PC-3 (cell line): ENCODE data around the gene PFKL. TPM values are rescaled to one million over a fixed set of nuclear protein-coding genes. Genes with fewer than 3 reads are reported as not detected.

Experiments used
- ATAC-seq: fragments of 200-7000 bp; cut with Tn5 transposase; 2 replicates; pipeline ENCODE4 v1.9.1; 2020; ENCODE audit warnings: mild to moderate bottlenecking, moderate library complexity
- BruUV-seq: library from RNA; stranded (reverse); fragments of 400-500 nt; replicated peaks from 2 replicates; lab custom pipeline; 2021; lab: Mats Ljungman, UMichigan
- CTCF ChIA-PET: fragments of 300-600 bp; sonication (Branson Sonifier 250); formaldehyde crosslinking; loops from one replicate; lab custom pipeline; 2022; ENCODE audit warnings: antibody characterized with exemption; lab: Charles Lee
- POLR2A ChIA-PET: fragments of 300-600 bp; sonication (Branson Sonifier 250); formaldehyde crosslinking; loops from one replicate; lab custom pipeline; 2022; ENCODE audit warnings: antibody characterized with exemption; ENCODE audit not compliant: unreplicated experiment; lab: Charles Lee
- DNase-seq: peaks from one replicate; pipeline ENCODE4 v3.0.0-alpha.2; 2015
- H2AFZ ChIP-seq: fragments of 300-600 bp; sonication (generic); 2 replicates; pipeline ENCODE4 v1.6.0; 2016; ENCODE audit warnings: antibody characterized with exemption, low read length
- H3F3A ChIP-seq: fragments of 300-600 bp; sonication (generic); one replicate; pipeline ENCODE4 v1.6.0; 2017; ENCODE audit warnings: antibody characterized with exemption, low read length, control low read depth, mild to moderate bottlenecking; ENCODE audit not compliant: unreplicated experiment
- H3K27ac ChIP-seq: fragments of 300-600 bp; sonication (generic); 2 replicates; pipeline ENCODE4 v1.5.1; 2016; ENCODE audit warnings: mild to moderate bottlenecking, low read length
- H3K27me3 ChIP-seq: fragments of 300-600 bp; sonication (generic); 2 replicates; pipeline ENCODE4 v1.6.1; 2016; ENCODE audit warnings: low read length, mixed read lengths
- H3K36me3 ChIP-seq: fragments of 300-600 bp; sonication (generic); 2 replicates; pipeline ENCODE4 v1.6.1; 2016; ENCODE audit warnings: low read depth, mixed run types, low read length, mixed read lengths
- H3K4me1 ChIP-seq: fragments of 300-600 bp; sonication (generic); 2 replicates; pipeline ENCODE4 v1.5.1; 2016; ENCODE audit warnings: low read length; ENCODE audit not compliant: insufficient read depth
- H3K4me2 ChIP-seq: fragments of 300-600 bp; sonication (generic); 2 replicates; pipeline ENCODE4 v1.6.0; 2016; ENCODE audit warnings: low read length
- H3K4me3 ChIP-seq: fragments of 300-600 bp; sonication (generic); 2 replicates; pipeline ENCODE4 v1.5.1; 2016; ENCODE audit warnings: mild to moderate bottlenecking, low read length, mixed read lengths
- H3K79me2 ChIP-seq: fragments of 300-600 bp; sonication (generic); 2 replicates; pipeline ENCODE4 v1.6.1; 2017; ENCODE audit warnings: low read length, mixed read lengths
- H3K9ac ChIP-seq: fragments of 300-600 bp; sonication (generic); 2 replicates; pipeline ENCODE4 v1.6.0; 2016; ENCODE audit warnings: mild to moderate bottlenecking, low read length
- H3K9me2 ChIP-seq: fragments of 300-600 bp; sonication (generic); replicated peaks from 2 replicates; pipeline ENCODE4 v1.6.1; 2016; ENCODE audit warnings: mixed run types, low read length, mixed read lengths
- H3K9me3 ChIP-seq: fragments of 300-600 bp; sonication (generic); 2 replicates; pipeline ENCODE4 v1.6.1; 2016; ENCODE audit warnings: low read length, mixed read lengths
- H4K20me1 ChIP-seq: fragments of 300-600 bp; sonication (generic); 2 replicates; pipeline ENCODE4 v1.6.1; 2016; ENCODE audit warnings: low read length, mixed read lengths
- EZH2 ChIP-seq: fragments of 300-600 bp; sonication (generic); IDR thresholded peaks from one replicate; pipeline ENCODE4 v1.6.1; 2017; ENCODE audit warnings: antibody characterized with exemption, mild to moderate bottlenecking, low read length; ENCODE audit not compliant: unreplicated experiment
- EZH2phosphoT487 ChIP-seq: fragments of 300-600 bp; sonication (generic); IDR thresholded peaks from 2 replicates; pipeline ENCODE4 v1.6.1; 2018; ENCODE audit warnings: mild to moderate bottlenecking, antibody characterized with exemption, low read length, borderline replicate concordance
- intact Hi-C: fragments of 100-400 bp; cut with micrococcal nuclease; formaldehyde crosslinking; loops from 2 replicates; pipeline ENCODE4 v1.9.0; 2023
- total RNA-seq: library from RNA; depleted of rRNA; stranded (reverse); fragments of >200 nt; gene quantifications from 2 replicates; pipeline ENCODE4 v1.2.3, GENCODE V29; 2014
- TF ChIP-seq, protein P1 (sequence below): fragments of 300-600 bp; sonication (generic); conservative IDR thresholded peaks from 2 replicates; pipeline ENCODE4 v1.5.1; 2017; ENCODE audit warnings: antibody characterized with exemption, low read depth, mild to moderate bottlenecking, low read length

PFKL gene
- total RNA-seq, 1 experiment from 2014 or later, result 223 TPM

DNA sequence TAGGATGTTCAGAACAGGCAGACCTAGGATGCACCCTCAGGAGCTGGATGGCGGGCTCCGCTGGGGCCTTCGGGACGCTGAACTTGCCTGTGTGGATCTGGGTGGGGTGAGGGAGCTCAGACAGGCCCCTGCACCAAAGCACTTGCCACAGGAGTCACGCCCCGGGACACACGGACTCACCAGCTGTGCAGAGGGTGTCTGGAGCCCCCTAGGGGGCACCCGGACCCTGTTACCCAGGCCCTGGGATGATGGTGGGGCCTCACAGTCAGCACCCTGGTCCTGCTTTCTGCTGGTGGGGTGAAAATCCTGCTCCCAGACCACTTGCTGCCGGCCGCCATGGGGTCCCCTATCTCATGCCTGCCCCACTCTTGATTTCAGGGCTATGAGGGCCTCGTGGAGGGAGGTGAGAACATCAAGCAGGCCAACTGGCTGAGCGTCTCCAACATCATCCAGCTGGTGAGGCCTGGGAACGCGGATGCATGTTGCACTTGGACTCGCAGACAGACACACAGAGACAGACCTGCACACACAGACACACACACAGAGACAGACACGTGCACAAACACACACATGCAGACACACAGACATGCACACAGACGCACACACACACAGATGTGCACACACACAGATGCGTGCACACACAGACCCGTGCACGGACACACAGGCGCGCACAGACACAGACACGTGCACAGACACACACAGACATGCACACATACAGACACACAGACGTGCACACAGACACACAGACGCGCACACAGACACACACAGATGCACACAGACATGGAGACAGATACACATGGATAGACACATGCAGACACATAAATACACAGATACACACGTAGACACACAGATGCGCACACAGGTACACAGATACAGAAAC lies 11.0 kb downstream of the PFKL start:
- Histone ChIP-seq H3K79me2 (peaks cover 7% of the 10 kb centered on the region), H3K27ac (no peak overlapping the region), H3K9me2 (no peaks in the 10 kb centered on the region), H3F3A (no peaks in the 10 kb centered on the region), H3K27me3 (no peaks in the 10 kb centered on the region), H3K9ac (no peak overlapping the region), H3K4me3 (no peak overlapping the region), H3K36me3 (peaks cover 27% of the 10 kb centered on the region), H3K9me3 (no peaks in the 10 kb centered on the region), H4K20me1 (no peaks in the 10 kb centered on the region; the same call in 1 of the 2 replicates), H3K4me2 (no peak overlapping the region), H3K4me1 (no peaks in the 10 kb centered on the region), H2AFZ (no peak overlapping the region)
- BruUV-seq, result no TSS peak
- ATAC-seq (no peak), DNase-seq (no peak)
- intact Hi-C loops, result no loop called here
- CTCF ChIA-PET, result no interaction called here
- TF ChIP-seq EZH2, result no peak
- TF ChIP-seq, protein P1, sequence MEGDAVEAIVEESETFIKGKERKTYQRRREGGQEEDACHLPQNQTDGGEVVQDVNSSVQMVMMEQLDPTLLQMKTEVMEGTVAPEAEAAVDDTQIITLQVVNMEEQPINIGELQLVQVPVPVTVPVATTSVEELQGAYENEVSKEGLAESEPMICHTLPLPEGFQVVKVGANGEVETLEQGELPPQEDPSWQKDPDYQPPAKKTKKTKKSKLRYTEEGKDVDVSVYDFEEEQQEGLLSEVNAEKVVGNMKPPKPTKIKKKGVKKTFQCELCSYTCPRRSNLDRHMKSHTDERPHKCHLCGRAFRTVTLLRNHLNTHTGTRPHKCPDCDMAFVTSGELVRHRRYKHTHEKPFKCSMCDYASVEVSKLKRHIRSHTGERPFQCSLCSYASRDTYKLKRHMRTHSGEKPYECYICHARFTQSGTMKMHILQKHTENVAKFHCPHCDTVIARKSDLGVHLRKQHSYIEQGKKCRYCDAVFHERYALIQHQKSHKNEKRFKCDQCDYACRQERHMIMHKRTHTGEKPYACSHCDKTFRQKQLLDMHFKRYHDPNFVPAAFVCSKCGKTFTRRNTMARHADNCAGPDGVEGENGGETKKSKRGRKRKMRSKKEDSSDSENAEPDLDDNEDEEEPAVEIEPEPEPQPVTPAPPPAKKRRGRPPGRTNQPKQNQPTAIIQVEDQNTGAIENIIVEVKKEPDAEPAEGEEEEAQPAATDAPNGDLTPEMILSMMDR, result no peak
- TF ChIP-seq EZH2phosphoT487, result no peak
- POLR2A ChIA-PET, result no interaction called here

DNA sequence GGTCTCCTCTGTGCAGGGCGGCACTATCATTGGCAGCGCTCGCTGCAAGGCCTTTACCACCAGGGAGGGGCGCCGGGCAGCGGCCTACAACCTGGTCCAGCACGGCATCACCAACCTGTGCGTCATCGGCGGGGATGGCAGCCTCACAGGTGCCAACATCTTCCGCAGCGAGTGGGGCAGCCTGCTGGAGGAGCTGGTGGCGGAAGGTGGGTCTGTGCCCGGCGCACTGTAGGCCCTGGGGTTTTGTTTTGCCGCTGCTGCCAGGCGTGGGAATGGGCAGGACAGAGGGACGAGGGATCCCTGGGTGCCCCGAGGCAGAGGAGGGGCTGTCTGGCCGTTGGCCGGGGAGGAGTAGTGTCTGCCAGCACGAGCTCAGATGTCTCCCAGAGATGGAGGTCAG lies 12.2 kb downstream of the PFKL start:
- ATAC-seq, result no peak
- Histone ChIP-seq H3K36me3 (peaks cover 23% of the 10 kb centered on the region), H2AFZ (no peak overlapping the region), H3F3A (no peaks in the 10 kb centered on the region), H3K79me2 (no peaks in the 10 kb centered on the region), H3K9me3 (no peaks in the 10 kb centered on the region), H4K20me1 (no peaks in the 10 kb centered on the region), H3K27ac (no peak overlapping the region), H3K4me2 (no peak overlapping the region), H3K4me1 (no peaks in the 10 kb centered on the region), H3K9ac (no peak overlapping the region), H3K27me3 (no peaks in the 10 kb centered on the region), H3K4me3 (no peak overlapping the region), H3K9me2 (no peaks in the 10 kb centered on the region)
- DNase-seq, result no peak
- TF ChIP-seq EZH2phosphoT487 (no peak), EZH2 (no peak)
- TF ChIP-seq, protein P1, result no peak
- CTCF ChIA-PET, result no interaction called here
- no TSS peak for BruUV-seq
- POLR2A ChIA-PET, result no interaction called here
- intact Hi-C loops, result no loop called here

DNA sequence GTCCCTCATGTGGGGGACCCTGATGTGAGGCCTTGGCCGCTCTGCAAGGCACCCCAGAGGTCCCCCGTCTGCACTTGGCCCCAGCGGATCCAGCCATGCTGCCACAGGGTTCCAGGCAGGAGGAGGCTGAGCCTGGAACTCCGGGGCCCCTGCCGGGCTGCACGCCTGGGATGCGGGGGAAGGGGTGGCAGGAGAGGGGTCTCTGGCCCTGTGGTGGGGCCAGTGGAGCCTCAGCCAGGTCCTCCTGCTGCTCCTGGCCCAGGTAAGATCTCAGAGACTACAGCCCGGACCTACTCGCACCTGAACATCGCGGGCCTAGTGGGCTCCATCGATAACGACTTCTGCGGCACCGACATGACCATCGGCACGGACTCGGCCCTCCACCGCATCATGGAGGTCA lies 12.9 kb downstream of the PFKL start:
- Histone ChIP-seq H3K27ac (no peak overlapping the region), H2AFZ (no peak overlapping the region), H3K36me3 (peaks cover 19% of the 10 kb centered on the region; the same call in 1 of the 2 replicates), H3K9me3 (no peaks in the 10 kb centered on the region), H3K9me2 (no peaks in the 10 kb centered on the region), H3K79me2 (no peaks in the 10 kb centered on the region), H3K4me2 (no peak overlapping the region), H3K4me1 (no peaks in the 10 kb centered on the region), H3K9ac (no peak overlapping the region), H3F3A (no peaks in the 10 kb centered on the region), H3K27me3 (no peaks in the 10 kb centered on the region), H4K20me1 (no peaks in the 10 kb centered on the region), H3K4me3 (no peak overlapping the region)
- DNase-seq, result no peak
- ATAC-seq, result no peak
- ChIA-PET POLR2A (no interaction called here), CTCF (no interaction called here)
- BruUV-seq, result no TSS peak
- intact Hi-C loops, result no loop called here
- TF ChIP-seq EZH2, result no peak
- TF ChIP-seq EZH2phosphoT487, result no peak
- TF ChIP-seq, protein P1, result no peak
